Loucy (cell line): ENCODE measurements around the gene MYH15.

Experiments used
- EZH2phosphoT487 ChIP-seq: fragments of 200-600 bp; IDR thresholded peaks from 2 replicates; pipeline ENCODE4 v1.6.1; 2018; ENCODE audit warnings: antibody characterized with exemption, mild to moderate bottlenecking, moderate library complexity, borderline replicate concordance
- TF ChIP-seq, protein P1 (sequence below): fragments of 200-600 bp; sonication (generic); conservative IDR thresholded peaks from 2 replicates; pipeline ENCODE4 v1.5.1; 2014; ENCODE audit warnings: mild to moderate bottlenecking, antibody characterized with exemption, low read length

GRCh38 chr3:108346301-108347227 is 163.8 kb downstream of the MYH15 start:
- TF ChIP-seq, protein P1, sequence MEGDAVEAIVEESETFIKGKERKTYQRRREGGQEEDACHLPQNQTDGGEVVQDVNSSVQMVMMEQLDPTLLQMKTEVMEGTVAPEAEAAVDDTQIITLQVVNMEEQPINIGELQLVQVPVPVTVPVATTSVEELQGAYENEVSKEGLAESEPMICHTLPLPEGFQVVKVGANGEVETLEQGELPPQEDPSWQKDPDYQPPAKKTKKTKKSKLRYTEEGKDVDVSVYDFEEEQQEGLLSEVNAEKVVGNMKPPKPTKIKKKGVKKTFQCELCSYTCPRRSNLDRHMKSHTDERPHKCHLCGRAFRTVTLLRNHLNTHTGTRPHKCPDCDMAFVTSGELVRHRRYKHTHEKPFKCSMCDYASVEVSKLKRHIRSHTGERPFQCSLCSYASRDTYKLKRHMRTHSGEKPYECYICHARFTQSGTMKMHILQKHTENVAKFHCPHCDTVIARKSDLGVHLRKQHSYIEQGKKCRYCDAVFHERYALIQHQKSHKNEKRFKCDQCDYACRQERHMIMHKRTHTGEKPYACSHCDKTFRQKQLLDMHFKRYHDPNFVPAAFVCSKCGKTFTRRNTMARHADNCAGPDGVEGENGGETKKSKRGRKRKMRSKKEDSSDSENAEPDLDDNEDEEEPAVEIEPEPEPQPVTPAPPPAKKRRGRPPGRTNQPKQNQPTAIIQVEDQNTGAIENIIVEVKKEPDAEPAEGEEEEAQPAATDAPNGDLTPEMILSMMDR: no peak
- TF ChIP-seq EZH2phosphoT487: no peak
